H1 (cell line): ENCODE results near the gene CIB4. TPM values are rescaled to one million over a fixed set of nuclear protein-coding genes. Genes with fewer than 3 reads are reported as not detected.

ENCODE experiments used
- E2F6 ChIP-seq: IDR thresholded peaks from 2 replicates; pipeline ENCODE4 v1.6.1; 2012; ENCODE audit warnings: inconsistent platforms
- FOSL1 ChIP-seq: IDR thresholded peaks from 2 replicates; pipeline ENCODE4 v1.6.1; 2011; ENCODE audit warnings: mild to moderate bottlenecking, low read depth, low read length, moderate library complexity; ENCODE audit not compliant: insufficient read depth
- NANOG ChIP-seq: IDR thresholded peaks from 2 replicates; pipeline ENCODE4 v1.6.1; 2011; ENCODE audit warnings: low read length, low read depth, mild to moderate bottlenecking, inconsistent platforms; ENCODE audit not compliant: insufficient read depth, poor library complexity, severe bottlenecking
- POLR2A ChIP-seq, 2 experiments: IDR thresholded peaks; 1 replicate in 1 of 2; 2 replicates in 1 of 2; pipeline ENCODE4 v1.6.1; 2011; ENCODE audit warnings: low read depth in 2 of 2, low read length in 2 of 2, mild to moderate bottlenecking in 2 of 2; ENCODE audit errors: control extremely low read depth in 1 of 2
- SUZ12 ChIP-seq: fragments of 200-600 bp; sonication (generic); IDR thresholded peaks from 2 replicates; pipeline ENCODE4 v1.6.1; 2012; ENCODE audit warnings: mild to moderate bottlenecking, inconsistent platforms, low read length, moderate library complexity, mixed read lengths
- polyA plus RNA-seq, 7 experiments: library from polyadenylated mRNA; depleted of rRNA in 3 of 7; stranded (reverse) in 5 of 7; unstranded in 2 of 7; fragments of >200 nt in 5 of 7; fragments of 200-250 nt in 2 of 7; gene quantifications; 1 replicate in 5 of 7; 2 replicates in 1 of 7; 4 replicates in 1 of 7; pipeline versions ENCODE4 v1.2.1 to v1.2.3, GENCODE V29; 2011 to 2013; ENCODE audit warnings: missing spikeins in 2 of 7, mixed read lengths in 2 of 7
- total RNA-seq: library from RNA; stranded (reverse); fragmentation: NEBNext Ultra II Directional; extraction: Animal tissue kit (Norgen Biotek cat#: 25700); gene quantifications from 2 replicates; pipeline ENCODE4 v1.2.1, GENCODE V29; 2021

The CIB4 gene
- total and polyA plus RNA-seq, 2 of the 8 experiments (the other 6 are each of a cell fraction or from before 2014, with no cell fraction given), result not detected

GRCh38 chr2:26681656-26682055 is 40.5 kb upstream of the CIB4 start (continued):
- no peak for TF ChIP-seq POLR2A (IDR thresholded peaks at IDR 0.05; ENCODE audit: control extremely low read depth in 1 of 2, low read depth in 2 of 2, low read length in 2 of 2)
- TF ChIP-seq NANOG, result no peak
- no peak for TF ChIP-seq SUZ12
- TF ChIP-seq FOSL1, result no peak
- TF ChIP-seq E2F6, result no peak
- TF ChIP-seq, all 59 proteins: peak for 0
